AG08396 (cell line): ENCODE results near the gene MAP2K5.

Experiments
- DNase-seq: peaks from one replicate; pipeline ENCODE4 v3.0.0; 2012; ENCODE audit warnings: low spot score, mixed read lengths

Gene MAP2K5

GRCh38 chr15:67542420-67543347 is at the start of gene MAP2K5:
Gene MAP2K5 (plus strand): TSS chr15:67542703. CDS start chr15:67543336, 633 bp downstream.
- DNase-seq: peak; percentile 90

- DNase-seq: no peak
These were observed 46.9 kb upstream of the MAP2K5 start for GRCh38 chr15:67495585-67495984.

GRCh38 chr15:67501177-67501835 is 41.2 kb upstream of the MAP2K5 start:
- no peak for DNase-seq

- no peak for DNase-seq
These were observed 40.6 kb upstream of the MAP2K5 start for GRCh38 chr15:67501836-67502461.

GRCh38 chr15:67504056-67504455 is 38.4 kb upstream of the MAP2K5 start:
- no peak for DNase-seq

DNA sequence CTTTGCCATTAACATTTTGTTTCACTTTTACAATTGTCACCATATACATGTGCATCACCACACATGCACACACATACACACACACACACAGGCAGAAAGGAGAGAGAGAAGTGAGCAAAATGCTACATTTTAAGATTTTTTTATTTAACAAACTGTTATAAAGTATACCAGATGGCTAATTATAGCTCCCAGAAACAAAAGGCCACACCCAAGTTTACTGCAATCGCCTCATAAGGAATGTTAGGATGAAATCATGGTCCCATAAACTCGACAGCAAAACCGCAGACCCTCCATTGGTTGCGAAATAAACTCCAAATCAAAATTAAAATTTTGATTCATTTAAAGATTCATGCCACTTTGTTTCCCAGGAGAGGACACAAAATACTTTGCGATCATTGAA is 37.7 kb upstream of the MAP2K5 start:
- no peak for DNase-seq

- DNase-seq: no peak
These were observed 36.6 kb upstream of the MAP2K5 start for GRCh38 chr15:67505675-67506572.

DNA sequence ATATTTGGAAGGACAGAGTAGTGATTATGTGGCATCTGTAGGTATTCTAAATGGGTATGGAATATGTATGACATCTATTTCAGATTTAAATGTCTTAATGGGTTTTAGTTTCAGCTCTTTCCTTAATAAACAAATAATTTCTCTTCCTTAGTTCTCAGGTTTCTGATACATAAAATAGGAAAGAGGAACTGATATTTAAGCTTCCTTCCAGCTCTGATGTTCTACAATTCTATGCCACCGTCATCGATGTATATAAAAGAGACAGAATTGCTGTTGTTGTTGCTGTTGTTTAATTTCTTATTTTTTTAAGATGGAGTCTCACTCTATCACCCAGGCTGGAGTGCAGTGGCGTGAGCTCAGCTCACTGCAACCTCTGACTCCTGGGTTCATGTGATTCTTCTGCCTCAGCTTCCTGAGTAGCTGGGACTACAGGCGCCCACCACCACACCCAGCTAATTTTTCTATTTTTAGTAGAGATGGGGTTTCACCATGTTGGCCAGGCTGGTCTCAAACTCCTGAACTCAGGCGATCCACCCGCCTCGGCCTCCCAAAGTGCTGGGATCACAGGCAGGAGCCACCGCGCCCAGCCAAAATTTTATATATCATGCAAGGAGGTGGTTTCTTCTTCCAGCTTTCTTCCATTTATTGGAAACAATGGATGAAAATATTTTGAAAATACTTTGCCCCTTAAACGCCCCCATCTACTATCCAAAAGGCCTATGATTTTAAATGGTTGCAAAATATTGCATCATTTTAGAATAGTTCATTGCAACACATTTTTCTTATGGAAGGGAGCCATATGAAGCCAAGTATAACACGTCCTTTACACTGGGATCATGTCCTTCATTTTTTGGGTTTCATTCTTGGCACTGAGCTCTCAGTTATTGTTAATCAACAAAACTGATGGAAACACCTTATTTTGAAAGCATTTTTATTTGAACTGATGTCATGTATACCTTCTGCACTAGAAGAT is 35.4 kb upstream of the MAP2K5 start:
- no peak for DNase-seq

DNA sequence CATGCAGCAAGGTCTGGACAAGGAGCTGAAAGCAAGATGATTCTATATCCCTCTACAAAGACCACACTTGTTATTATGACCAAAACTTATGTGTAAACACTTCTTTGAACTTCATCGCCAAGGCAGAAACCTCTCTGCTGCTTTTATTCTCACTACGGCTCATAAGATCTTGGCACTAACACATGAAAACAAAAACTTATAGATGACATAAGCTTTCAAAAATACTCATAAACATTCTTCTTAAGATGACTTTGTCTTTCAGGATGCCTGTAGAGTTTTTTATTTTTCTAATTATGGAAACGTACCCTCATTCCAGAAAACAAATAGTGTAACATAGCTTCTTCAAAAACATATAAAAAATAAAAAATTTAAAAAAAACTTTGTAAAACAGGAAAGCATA is 34.1 kb upstream of the MAP2K5 start:
- DNase-seq: no peak

DNA sequence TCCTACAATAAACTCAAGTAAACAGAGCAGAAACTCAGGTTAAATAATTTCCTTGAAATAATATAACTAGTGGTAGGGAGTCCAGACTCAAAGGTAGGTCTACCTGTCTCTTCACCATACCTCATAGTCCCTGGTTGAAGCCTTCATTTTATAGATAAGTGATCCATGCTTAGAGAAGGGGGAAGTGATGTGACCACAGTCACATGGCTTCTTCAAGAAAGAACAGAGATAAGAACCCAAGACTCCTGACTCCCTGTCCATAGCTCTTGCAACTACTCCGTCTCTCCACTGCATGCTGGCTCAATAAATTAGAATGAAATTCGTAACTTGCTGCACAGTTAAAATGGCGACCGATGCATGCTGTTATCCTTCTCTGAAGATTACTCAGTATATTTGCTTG is 32.6 kb upstream of the MAP2K5 start:
- no peak for DNase-seq

- DNase-seq: peak; percentile 64
These were observed 31.8 kb upstream of the MAP2K5 start for GRCh38 chr15:67510597-67511190.

- DNase-seq: no peak
These were observed 30.9 kb upstream of the MAP2K5 start for GRCh38 chr15:67511606-67512005.

- no peak for DNase-seq
These were observed 30.4 kb upstream of the MAP2K5 start for GRCh38 chr15:67512140-67512539.

DNA sequence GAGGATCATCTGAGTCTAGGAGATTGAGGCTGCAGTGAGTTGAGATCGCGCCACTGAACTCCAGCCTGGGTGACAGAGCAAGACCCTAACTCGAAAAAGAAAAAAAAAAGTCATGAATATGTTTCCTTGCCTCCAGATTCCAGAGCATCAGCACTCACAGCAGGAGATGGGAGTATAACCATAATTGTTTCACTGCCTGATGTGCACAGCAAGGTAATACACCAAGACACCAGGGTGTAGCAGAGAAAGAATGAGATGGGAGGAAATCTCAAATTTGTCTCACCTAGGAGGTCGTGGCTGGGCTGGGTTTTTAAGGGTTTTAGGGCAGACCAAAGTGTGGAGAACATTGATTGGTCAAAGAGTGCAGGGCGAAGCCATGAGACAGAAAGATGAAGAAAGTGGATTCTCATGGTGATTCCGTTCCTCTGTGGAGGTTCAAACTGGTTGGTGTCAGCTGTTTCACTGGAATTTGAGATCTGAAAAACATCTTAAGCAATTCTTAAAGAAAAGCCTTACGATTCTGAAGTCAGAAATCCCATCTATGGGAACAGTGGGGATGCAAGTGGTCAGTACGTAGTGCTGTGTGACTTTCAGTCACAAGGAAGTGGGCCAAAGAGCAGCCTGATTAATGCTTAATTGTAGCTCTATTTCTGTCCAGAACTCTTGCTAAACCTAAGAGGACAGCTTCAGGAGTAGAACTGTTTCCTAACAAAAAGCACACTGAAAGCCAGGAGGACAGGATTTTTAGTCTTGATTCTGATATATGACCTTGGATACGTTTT is 29.4 kb upstream of the MAP2K5 start:
- DNase-seq: no peak

DNA sequence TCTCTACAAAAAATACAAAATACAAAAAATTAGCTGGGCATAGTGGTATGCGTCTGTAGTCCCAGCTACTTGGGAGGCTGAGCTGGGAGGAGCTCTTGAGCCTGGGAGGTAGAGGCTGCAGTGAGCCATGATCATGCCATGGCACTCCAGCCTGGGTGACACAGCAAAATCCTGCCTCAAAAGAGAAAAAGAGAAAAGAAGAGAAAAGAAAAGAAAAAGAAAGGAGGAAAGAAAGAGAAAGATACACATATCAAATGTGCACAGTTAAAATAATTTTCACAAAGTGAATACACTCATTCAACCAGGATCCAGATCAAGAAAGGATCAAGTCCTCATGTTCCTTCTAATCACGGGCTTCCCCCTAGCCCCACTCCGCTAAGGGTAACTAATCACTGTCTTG is 27.4 kb upstream of the MAP2K5 start:
- DNase-seq: no peak

GRCh38 chr15:67515557-67515956 is 26.9 kb upstream of the MAP2K5 start:
- no peak for DNase-seq

DNA sequence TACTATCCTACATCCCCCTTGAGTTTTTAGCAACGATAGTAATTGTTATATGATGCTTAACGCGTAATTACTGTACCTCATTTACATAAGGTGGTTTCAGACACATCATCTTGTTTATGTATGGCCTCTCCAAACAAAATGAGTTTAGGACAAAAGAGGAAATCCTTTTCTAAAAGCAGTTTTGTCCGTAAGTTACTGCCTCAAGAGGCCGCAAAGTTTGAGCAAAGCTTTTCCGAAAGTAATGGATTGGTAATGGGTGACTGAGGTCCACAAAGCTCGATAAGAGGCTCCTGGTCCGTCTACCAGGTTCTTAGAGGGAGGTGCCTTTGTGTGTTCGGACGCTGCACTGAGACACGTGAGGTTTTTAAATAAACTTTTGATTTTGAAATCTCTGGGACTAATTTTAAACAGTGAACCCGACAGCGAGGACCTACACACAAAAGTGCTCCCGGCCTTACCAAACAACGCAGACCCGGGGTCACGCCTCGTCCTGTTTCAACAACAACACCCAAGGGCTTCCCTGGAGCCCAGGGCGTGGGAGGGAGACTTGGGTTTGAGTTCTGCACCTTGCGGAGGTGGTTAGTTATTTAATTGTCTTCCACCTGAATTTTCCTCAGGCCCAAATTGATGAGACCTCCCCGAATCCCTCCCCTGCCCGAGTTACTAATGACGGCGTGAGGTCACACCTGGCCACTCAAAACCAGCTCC is 22.0 kb upstream of the MAP2K5 start:
- DNase-seq: peak; percentile 16

DNA sequence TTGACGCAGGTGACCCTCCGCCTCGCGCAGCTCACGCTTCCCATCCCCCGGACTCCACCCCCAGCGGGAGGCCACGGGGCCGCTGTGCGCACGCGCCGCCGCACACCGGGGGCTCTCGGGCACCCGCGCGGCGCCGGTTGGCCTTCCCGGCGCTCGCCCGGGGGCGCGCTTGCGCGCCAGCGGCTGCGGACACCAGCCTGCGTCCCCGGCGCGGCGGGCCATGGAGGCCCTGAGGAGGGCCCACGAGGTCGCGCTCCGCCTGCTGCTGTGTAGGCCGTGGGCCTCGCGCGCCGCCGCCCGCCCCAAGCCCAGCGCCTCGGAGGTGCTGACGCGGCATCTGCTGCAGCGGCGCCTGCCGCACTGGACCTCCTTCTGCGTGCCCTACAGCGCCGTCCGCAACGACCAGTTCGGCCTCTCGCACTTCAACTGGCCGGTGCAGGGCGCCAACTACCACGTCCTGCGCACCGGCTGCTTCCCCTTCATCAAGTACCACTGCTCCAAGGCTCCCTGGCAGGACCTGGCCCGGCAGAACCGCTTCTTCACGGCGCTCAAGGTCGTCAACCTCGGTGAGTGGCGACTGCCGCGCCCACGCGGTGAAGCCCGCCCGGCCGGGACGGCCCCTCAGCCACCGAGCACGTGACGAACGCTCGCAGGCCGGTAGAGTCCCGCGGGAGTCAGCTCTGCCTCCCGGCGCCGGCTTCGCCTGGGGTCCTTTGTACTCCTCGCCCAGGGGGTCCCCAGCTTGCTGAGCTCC is 21.3 kb upstream of the MAP2K5 start, which contains the start of gene C15orf61:
C15orf61 (plus strand) TSS at position 103 of the 754 bp plus-strand sequence; CDS start at position 221, 118 bp downstream.
- peak; percentile 96 for DNase-seq
